T-helper 2 cell treated with Interferon-gamma antibody and Interleukin-4, amounts not matched to agents 100 ng/mL and 5 ng/mL, for 36 hours (primary cell): Measurements from ENCODE around the gene DTD1. TPM values are rescaled to one million over a fixed set of nuclear protein-coding genes. Genes with fewer than 3 reads are reported as not detected.
"Not testable (repeated sequence)": the region's sequence is repeated elsewhere in the genome, so short reads cannot be mapped to it uniquely, and the experiment has no call there.

Experiments used
- intact Hi-C: fragments of 100-400 bp; cut with micrococcal nuclease; formaldehyde crosslinking; loops from one replicate; pipeline ENCODE4 v1.15.1; 2023
- total RNA-seq: library from RNA; stranded (reverse); gene quantifications from 2 replicates; pipeline ENCODE4 v1.2.3, GENCODE V29; 2022

Gene DTD1
- total RNA-seq, 1 donor from 2014 or later: 28.0 TPM

GRCh38 chr20:18739751-18740166, 151.9 kb downstream of the DTD1 start:
- intact Hi-C loops: no loop called here

- intact Hi-C loops: no loop called here
Observed at GRCh38 chr20:18740726-18741125, 152.9 kb downstream of the DTD1 start.

- intact Hi-C loops: no loop called here
Observed at GRCh38 chr20:18742841-18743240, 155.0 kb downstream of the DTD1 start.

- intact Hi-C loops: no loop called here
Observed at GRCh38 chr20:18743665-18744440, 156.0 kb downstream of the DTD1 start.

- intact Hi-C loops: no loop called here
Observed at GRCh38 chr20:18747090-18747489, 159.2 kb downstream of the DTD1 start.

GRCh38 chr20:18748987-18749386, 161.1 kb downstream of the DTD1 start:
- intact Hi-C loops: no loop called here

GRCh38 chr20:18749528-18749927, 161.7 kb downstream of the DTD1 start:
- intact Hi-C loops: no loop called here

- intact Hi-C loops: no loop called here
Observed at GRCh38 chr20:18750735-18751134, 162.9 kb downstream of the DTD1 start.

GRCh38 chr20:18754030-18754652, 166.3 kb downstream of the DTD1 start:
- intact Hi-C loops: no loop called here

- intact Hi-C loops: no loop called here
Observed at GRCh38 chr20:18754653-18755045, 166.8 kb downstream of the DTD1 start.

- intact Hi-C loops: not testable (repeated sequence)
Observed at GRCh38 chr20:18760852-18761251, 173.0 kb downstream of the DTD1 start.

GRCh38 chr20:18767676-18768075, 179.8 kb downstream of the DTD1 start:
- intact Hi-C loops: no loop called here

- intact Hi-C loops: no loop called here
Observed at GRCh38 chr20:18773566-18773965, 185.7 kb downstream of the DTD1 start.

- intact Hi-C loops: no loop called here
Observed at GRCh38 chr20:18774207-18774606, 186.4 kb downstream of the DTD1 start.

GRCh38 chr20:18775633-18776032, 187.8 kb downstream of the DTD1 start:
- intact Hi-C loops: no loop called here

GRCh38 chr20:18778690-18779392, 191.0 kb downstream of the DTD1 start:
- intact Hi-C loops: no loop called here

GRCh38 chr20:18780385-18781130, 192.7 kb downstream of the DTD1 start:
- intact Hi-C loops: no loop called here

- intact Hi-C loops: no loop called here
Observed at GRCh38 chr20:18781509-18781908, 193.7 kb downstream of the DTD1 start.

GRCh38 chr20:18783385-18783959, 195.6 kb downstream of the DTD1 start:
- intact Hi-C loops: no loop called here

GRCh38 chr20:18787046-18787445, 199.2 kb downstream of the DTD1 start:
- intact Hi-C loops: not testable (repeated sequence)

GRCh38 chr20:18788021-18788420, 200.2 kb downstream of the DTD1 start:
- intact Hi-C loops: no loop called here
